GM12873 (cell line): ENCODE data around the gene TAS2R46.

ENCODE experiments used
- TF ChIP-seq, protein P1 (sequence below): IDR thresholded peaks from 2 replicates; pipeline ENCODE4 v1.5.1; 2012; ENCODE audit warnings: low read depth, mild to moderate bottlenecking, moderate library complexity, low read length, control low read depth; ENCODE audit not compliant: insufficient read depth; ENCODE audit errors: missing control alignments

TAS2R46 gene

DNA sequence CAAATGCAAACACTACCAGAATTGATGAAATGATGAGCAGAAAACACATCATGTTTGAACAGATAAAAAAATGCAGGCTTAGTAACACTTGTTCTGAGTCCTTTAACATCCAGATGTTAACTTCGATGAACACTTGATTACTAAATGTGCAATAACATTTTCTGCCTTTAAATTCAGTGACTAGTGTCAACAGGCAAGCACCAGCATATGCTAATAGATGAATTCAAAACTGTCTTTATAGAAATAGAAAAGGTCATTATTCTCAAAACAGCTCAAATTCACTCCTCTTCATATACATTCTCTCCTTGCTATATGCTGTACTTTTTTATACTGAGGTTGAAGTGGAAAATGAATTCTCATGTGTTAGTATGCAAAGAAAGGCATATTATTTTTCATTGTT, 39.6 kb downstream of the TAS2R46 start, which contains the start of gene TAS2R19:
Gene TAS2R19, minus strand, starts transcription at position 101 of the 400 bp plus-strand sequence. Its CDS starts 49 bp downstream, at position 52.
- TF ChIP-seq, protein P1, sequence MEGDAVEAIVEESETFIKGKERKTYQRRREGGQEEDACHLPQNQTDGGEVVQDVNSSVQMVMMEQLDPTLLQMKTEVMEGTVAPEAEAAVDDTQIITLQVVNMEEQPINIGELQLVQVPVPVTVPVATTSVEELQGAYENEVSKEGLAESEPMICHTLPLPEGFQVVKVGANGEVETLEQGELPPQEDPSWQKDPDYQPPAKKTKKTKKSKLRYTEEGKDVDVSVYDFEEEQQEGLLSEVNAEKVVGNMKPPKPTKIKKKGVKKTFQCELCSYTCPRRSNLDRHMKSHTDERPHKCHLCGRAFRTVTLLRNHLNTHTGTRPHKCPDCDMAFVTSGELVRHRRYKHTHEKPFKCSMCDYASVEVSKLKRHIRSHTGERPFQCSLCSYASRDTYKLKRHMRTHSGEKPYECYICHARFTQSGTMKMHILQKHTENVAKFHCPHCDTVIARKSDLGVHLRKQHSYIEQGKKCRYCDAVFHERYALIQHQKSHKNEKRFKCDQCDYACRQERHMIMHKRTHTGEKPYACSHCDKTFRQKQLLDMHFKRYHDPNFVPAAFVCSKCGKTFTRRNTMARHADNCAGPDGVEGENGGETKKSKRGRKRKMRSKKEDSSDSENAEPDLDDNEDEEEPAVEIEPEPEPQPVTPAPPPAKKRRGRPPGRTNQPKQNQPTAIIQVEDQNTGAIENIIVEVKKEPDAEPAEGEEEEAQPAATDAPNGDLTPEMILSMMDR, result no peak

DNA sequence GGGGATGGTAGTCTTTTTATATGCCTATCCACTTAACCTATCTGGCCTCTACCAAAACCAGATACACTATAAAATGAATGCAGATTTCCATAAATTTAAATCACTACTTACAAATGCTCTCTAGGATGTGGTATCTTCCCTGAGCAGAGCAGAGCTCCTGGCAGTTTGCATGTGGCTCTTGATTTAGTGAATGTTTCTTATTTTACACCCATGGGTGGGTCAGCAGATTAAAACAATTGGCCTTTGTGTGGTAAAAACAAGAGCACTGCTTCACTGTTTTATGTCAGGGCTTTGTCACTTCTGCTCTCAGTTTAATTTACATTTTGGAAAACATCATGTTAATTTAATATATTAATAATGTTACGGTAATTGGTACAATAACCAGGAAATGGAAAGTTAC, 45.2 kb downstream of the TAS2R46 start:
- TF ChIP-seq, protein P1, result no peak

DNA sequence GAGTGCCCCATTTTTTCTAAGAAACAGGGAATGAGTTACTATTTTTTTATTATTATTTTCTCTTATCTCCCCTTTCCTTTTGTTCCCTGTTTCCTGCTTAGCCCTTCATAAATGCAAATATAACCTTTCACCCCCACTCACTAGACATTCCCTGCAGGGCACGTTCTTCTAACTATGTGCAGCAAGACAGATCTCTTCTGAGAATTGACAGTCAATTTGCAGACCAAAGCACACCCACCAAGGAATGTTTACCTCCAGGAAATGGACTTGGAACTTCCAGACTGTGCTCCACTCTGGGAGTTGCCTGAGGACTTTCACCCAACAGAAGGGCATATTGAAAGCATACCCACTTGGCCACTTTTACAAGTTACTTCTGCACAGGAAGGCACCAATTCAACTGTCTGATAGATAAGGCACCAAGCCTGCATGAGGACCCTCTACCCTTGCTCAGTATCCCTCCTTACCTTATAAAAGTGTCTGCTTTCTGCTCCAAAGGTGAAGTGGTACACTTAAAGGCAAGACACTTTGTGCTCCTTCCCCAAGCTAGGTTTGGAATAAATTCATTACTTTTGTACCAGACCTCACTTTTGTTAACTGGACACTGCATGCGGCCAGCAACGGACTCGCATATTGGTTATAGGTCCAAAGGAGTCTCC, 46.2 kb downstream of the TAS2R46 start:
- TF ChIP-seq, protein P1, result no peak

DNA sequence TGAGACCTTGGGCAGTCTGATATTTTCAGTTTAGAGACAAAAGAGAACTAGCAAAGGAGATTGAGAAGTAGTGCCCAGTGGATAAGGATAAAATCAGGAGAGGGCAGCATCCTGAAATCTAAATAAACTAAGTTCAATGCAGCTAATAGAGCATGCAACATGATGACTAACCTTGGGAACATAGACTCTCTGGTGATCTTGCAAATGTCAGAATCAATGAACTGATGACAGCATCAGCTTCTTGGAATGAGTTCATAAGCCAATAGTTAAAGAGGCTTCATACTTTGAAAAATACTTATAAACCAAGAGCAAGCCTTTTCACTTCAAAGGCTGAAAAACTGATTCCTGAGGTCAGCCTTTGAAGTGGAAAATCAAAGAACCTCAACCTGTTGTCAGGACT, 47.9 kb downstream of the TAS2R46 start:
- TF ChIP-seq, protein P1, result no peak
